NT2/D1 (cell line): Measurements from ENCODE around the gene RUSC1.

Experiments
- SUZ12 ChIP-seq: IDR thresholded peaks from 2 replicates; pipeline ENCODE4 v1.6.1; 2011; ENCODE audit not compliant: insufficient read length, insufficient read depth; ENCODE audit errors: extremely low read depth
- YY1 ChIP-seq: IDR thresholded peaks from 2 replicates; pipeline ENCODE4 v1.6.1; 2011; ENCODE audit not compliant: insufficient read length, insufficient read depth
- ZNF274 ChIP-seq: IDR thresholded peaks from 2 replicates; pipeline ENCODE4 v1.6.1; 2011; ENCODE audit warnings: mild to moderate bottlenecking, low read depth, low read length

DNA sequence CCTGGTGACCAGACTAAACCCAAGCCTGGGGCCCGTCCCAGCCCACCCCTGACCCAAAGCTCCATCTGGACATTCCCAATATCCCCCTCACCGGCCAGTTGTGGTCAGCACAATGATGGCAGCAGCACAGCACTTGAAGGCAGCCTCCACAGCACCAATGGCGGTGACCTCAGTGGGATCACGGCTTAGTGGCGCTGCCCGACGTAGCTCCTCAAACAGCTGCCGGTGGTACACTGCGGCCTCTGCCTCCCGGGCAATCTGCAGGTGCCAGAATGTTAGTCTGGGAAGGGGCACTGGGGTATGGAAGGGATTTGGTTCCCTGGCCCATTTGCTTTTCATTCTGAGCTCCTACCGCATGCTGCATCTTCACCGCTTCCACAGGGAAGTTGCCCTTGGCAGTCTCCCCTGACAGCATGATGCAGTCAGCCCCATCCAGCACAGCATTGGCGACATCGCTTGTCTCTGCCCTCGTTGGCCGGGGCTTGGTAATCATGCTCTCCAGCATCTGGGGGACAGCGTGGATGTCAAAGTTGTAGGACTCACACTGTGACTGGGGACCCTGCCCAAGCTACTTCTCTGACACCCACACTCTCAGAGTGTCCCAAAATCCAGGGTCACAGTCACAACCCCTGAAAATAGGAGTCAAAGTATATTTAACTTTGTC lies 27.5 kb upstream of the RUSC1 start:
- TF ChIP-seq ZNF274 (no peak), YY1 (no peak), SUZ12 (no peak)
